Stimulated activated CD8-positive, alpha-beta memory T cell treated with anti-CD3 and anti-CD28 coated beads, Interleukin-4, amount 100 ng/mL, for 24 hours (primary cell): ENCODE data around the gene KIAA0586.
"Not testable (repeated sequence)": the region's sequence is repeated elsewhere in the genome, so short reads cannot be mapped to it uniquely, and the experiment has no call there.

Experiments used
- DNase-seq: peaks from one replicate; pipeline ENCODE4 v3.0.0-alpha.2; 2020; ENCODE audit warnings: low read depth

KIAA0586 gene

DNA sequence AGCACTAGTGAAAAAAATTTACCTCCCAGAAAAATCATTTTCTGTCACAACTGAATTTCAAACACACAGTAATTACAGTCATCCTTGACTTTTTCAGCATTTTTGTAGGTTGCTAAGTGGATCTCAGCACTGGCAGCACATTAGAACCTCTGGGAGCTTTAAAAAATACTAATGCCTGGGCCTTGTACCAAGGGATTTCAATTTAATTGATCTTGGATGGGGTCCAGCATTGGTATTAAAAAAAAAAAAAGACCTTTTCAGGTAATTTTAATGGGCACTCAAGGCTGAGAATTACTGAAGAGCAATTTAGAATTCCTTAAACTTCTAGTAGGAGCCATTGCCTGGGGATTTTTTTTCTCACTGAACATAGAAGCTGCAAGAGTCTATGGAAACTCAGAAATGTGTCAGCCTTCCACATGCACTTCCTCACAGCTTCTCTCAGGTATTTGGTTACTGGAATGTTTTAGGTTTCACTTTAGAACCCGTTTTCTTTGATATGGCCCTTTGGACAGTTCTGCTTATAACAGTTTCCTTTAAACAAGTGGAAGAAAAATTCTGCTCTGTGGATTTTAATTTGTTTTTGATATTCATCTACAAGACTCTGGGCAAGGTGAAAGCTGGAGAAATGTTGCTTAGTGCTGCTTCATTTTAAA is 121.7 kb downstream of the KIAA0586 start:
- DNase-seq: no peak

DNA sequence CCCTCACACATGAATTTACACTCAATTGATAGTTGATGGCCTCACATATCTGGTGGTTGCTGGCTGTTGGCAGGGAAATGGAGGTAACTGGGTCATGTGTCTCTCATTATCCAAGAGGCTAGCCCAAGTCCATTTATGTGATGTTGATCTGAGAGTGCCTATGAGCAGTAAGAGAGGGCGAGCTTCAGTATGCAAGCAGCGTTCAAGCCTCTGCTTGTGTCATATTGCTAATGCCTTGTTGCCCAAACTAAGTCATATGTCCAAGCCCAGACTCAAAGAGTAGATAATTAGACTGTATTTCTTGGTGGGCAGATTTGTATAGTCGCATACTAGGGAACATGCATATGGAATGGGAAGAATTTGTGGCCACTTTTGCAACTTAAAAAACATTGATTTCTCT is 126.4 kb downstream of the KIAA0586 start:
- DNase-seq: no peak

DNA sequence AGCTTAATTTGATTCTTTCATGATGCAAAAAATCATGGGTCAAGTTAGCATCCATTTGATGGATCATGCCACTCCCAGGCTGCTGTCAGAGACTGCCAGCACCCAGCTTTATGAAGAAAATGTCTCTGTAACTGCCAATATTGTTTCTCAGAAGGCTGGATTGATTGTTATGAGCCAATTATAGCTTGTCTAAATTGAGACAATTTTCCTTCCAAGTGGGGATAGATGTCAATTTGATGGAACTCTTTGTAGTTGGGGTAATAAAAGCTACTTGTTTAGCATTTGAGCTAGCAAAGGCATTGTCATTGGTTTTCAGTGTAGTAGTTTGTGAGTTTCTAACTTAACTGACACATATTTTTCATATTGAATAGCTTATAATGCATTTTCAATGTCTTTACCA is 128.1 kb downstream of the KIAA0586 start:
- DNase-seq: no peak

DNA sequence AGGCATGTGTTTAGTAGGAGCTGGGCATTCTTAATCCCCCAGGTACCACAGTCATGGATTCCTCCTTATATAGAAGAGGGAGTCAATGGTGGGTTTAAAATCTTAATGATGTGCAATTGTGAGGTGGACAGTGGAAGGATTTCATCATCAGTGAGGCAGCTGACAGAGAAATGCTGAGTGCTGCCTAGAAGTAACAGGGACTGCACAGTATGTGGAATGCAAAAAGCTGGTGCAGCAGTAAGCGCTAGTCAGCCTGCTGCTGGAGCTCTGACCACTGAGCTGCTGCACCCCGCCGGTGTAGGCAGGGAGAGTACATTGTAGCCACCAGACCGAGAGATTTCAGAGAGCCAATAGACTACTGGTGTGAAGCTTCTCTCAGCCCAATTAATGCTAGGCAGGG is 129.7 kb downstream of the KIAA0586 start:
- no peak for DNase-seq

DNA sequence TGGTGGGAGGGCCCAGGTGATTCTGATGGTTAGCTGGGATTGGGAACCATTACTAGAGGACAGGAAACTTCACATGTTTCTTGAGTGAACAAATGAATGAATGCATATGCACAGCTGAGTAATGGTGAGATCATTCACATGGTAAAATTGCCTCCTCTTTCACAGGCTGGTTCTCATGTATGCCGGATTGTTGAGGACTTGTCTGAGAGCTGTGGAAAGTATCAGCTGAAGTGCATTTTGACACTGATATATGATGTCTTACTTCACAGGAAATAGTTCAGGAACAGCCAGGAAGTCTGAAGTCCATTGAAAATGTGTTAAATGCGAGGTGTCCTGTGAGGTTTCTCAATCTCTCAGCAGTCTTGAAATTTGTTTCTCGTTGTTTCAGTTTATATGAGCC is 132.7 kb downstream of the KIAA0586 start:
- no peak for DNase-seq

GRCh38 chr14:58562141-58562540 is 134.6 kb downstream of the KIAA0586 start:
- no peak for DNase-seq

GRCh38 chr14:58563978-58564377 is 136.5 kb downstream of the KIAA0586 start:
- no peak for DNase-seq

DNA sequence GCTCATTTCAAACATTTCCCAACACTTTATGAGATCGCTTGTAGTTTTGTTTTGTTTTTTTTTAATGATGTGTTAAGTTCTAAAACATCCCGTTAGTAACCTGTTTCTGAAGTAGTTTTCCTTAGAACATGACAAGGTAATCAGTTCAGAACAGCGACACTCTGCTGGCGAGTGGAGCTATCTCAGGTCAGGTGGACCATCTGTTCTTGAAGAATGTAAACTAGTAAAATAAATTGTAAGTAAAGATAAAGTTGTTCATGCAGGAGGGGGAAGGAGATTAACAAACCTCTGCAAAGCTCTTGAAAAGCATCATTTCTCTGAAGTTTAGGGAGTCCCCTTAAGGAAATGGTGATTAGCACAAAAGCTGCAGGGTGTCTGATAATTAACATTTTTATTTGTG is 138.3 kb downstream of the KIAA0586 start:
- no peak for DNase-seq

DNA sequence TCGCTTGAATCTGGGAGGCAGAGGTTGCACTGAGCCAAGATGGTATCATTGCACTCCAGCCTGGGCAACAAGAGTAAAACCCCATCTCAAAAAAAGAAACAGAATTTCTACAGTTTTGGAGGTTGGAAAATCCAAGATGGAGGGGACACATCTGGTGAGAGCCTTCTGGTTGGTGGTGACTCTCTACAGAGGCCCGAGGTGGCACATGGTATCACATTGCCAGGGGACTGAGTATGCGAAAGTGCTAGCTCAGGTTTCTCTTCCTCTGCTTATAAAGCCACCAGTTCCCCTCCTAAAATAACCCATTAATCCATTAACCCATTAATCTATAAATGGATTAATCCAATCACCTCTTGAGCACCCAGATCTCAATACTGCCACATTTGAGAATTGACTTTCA is 139.5 kb downstream of the KIAA0586 start:
- no peak for DNase-seq

GRCh38 chr14:58568322-58568721 is 140.8 kb downstream of the KIAA0586 start:
- no peak for DNase-seq

DNA sequence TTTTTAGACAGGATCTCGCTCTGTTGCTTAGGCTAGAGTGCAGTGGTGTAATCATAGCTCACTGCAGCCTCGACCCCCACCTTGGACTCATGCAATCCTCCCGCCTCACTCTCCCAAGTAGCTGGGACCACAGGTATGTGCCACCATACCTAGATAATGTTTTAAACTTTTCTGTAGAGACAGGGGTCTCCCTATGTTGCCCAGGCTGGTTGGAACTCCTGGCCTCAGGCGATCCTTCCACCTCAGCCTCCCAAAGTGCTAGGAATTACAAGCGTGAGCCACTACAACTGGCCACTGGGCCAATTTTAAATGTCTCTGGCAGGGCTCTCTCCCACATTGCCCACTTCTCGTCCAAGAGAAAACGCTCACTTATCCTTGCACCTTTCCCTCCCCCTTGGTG is 143.7 kb downstream of the KIAA0586 start:
- no peak for DNase-seq

DNA sequence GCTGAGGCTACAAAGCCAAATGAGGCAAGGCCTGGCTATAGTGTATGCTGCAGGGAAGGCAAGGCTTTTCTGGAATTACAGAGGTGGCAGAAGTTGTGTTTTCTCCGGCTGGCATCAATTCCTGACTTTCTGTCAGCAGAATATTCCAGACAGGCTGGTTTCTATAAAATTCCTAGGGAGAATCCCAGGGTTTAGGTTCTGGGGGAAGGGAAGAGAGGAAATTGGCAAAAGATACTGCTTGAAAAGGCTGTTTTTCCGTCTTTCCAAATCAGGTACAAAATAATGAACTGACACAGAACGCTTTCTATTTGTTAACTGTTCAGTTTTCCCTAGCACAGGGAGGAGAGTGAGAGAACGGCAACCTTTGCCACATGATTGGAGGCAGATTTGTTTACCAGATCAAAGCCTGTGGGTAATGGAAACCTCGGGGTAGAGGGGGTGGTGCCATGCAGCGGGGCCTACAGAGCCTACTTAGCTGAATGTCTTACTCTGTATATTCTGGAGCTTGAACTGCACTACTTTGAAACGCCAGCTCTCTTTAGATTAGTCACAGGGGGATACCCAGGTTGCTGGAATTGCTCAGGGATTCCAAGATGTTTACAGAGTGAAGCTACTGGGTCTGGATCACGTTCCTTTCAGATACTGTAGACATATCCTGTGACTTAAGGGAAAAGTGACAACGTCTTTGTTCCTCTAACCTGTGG is 144.4 kb downstream of the KIAA0586 start:
- DNase-seq: peak; percentile 14

- DNase-seq: no peak
These were observed 144.9 kb downstream of the KIAA0586 start for GRCh38 chr14:58572473-58572853.

GRCh38 chr14:58572863-58573262 is 145.3 kb downstream of the KIAA0586 start:
- no peak for DNase-seq

DNA sequence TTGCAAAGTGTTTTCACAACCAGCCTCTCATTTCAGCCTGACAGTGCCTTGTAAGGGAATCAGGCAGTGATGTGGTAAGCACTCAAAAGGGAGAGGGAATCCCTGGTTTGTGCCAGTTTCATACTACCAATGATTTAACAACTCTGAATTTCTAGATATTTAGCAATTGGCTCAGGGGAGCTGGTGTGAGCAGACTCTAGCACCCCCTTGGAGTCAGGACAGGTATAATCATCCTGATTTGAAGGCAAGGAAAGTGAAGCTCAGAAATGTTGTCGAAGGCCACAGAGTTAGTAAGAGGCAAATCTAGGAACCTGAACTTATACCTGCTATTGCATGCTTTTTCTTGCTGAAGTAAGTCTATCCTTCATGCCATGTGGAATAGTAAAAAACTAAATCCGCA is 147.1 kb downstream of the KIAA0586 start:
- DNase-seq: no peak

DNA sequence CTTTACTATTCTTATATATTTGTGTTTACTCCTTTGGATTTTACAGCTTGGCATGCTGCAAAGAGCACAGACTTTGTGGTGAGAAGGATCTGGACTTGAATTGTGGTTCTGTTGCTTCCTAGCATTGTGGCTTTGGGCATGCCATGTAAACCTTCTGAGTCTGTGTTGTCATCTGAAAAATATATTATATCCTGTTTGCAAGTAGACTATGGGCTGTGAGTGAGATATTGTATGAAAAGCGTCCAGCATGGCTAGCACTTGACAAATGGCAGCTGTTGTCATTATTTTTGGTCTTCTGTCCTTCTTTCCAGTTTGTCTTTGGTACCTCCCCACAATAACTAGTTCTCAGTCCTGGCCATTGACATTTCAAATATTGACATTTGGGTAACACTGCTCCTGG is 148.4 kb downstream of the KIAA0586 start:
- no peak for DNase-seq

- not testable (repeated sequence) for DNase-seq
These were observed 152.5 kb downstream of the KIAA0586 start for GRCh38 chr14:58580035-58580434.

DNA sequence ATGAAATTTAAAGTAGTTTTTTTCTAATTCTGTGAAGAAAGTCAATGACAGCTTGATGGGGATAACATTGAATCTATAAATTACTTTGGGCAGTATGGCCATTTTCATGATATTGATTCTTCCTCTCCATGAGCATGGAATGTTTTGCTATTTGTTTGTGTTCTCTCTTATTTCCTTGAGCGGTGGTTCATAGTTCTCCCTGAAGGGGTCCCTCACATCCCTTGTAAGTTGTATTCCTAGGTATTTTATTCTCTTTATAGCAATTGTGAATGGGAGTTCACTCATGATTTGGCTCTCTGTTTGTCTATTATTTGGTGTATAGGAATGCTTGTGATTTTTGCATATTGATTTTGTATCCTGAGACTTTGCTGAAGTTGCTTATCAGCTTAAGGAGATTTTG is 153.9 kb downstream of the KIAA0586 start:
- not testable (repeated sequence) for DNase-seq

DNA sequence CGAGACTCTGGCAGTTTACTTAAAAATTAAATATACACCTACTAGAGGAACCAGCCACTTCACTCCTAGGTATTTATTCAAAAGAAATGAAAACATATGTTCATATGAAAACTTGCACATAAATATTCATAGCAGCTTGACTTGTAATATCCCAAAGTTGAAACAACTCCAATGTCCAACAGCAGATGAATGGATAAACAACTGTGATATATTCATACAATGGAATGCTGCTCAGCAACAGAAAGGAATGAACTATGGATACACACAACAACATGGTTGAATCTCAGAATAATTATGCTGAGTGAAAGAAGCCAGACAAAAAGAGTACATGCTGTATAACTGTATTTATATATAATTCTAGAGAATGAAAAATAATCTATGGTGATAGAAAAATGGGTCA is 156.9 kb downstream of the KIAA0586 start:
- DNase-seq: no peak

GRCh38 chr14:58587271-58587670 is 159.8 kb downstream of the KIAA0586 start:
- DNase-seq: no peak

DNA sequence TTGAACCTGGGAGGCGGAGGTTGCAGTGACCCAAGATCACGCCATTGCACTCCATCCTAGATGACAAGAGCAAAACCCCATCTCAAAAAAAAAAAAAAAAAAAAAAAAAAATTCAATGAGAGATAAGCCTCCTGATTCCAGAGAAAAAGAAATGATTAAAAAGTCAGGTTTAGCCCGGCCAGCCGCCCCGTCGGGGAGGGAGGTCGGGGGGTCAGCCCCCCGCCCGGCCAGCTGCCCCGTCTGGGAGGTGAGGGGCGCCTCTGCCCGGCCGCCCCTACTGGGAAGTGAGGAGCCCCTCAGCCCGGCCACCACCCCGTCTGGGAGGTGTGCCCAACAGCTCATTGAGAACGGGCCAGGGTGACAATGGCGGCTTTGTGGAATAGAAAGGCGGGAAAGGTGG is 160.8 kb downstream of the KIAA0586 start:
- not testable (repeated sequence) for DNase-seq

GRCh38 chr14:58593977-58594376 is 166.5 kb downstream of the KIAA0586 start:
- no peak for DNase-seq

DNA sequence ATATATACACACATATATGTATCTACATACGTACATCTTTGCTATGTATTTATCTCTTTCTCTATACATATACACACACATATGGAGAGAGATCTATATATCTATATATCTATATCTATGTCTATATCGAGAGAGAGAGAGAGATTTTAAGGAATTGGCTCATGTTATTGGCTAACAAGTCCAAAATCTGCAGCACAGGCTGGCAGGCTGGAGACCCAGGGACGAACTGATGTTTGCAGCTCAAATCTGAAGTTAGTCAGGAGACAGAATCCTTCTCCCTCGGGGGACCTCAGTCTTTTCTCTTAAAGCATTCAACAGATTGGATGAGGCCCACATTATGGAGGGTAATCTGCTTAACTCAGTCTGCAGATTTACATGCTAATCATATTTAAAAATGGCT is 169.5 kb downstream of the KIAA0586 start:
- DNase-seq: no peak
